ENCODE results near the gene KRT37. TPM values are rescaled to one million over a fixed set of nuclear protein-coding genes. Genes with fewer than 3 reads are reported as not detected.

KRT37 gene
- total and polyA plus RNA-seq, 2 of the 13 experiments (the other 11 are each of a cell fraction or from before 2014, with no cell fraction given): 0.69 TPM; not detected in 1

GRCh38 chr17:41434415-41434814 lies 10.0 kb upstream of the KRT37 start:
- FAIRE-seq (no peak), ATAC-seq (no peak), DNase-seq (ENCODE audit: low spot score) (no peak)
- Histone ChIP-seq H3K27ac (ENCODE audit: extremely low read length, insufficient read depth, low read length) (no peak overlapping the region), H3K4me3 (replicated peaks in 1 of 3; ENCODE audit: insufficient read depth in 1 of 3, low read depth in 2 of 3, low read length in 3 of 3) (no peak overlapping the region), H3K9me3 (ENCODE audit: low read length) (no peaks in the 10 kb centered on the region), H3K9ac (ENCODE audit: insufficient read depth, low read depth, low read length) (no peak overlapping the region), H3K27me3 (ENCODE audit: control insufficient read depth in 1 of 2, insufficient read depth in 2 of 2, low read length in 2 of 2) (no peaks in the 10 kb centered on the region; a peak in 1 of 5 replicates), H3K4me1 (ENCODE audit: insufficient read depth, low read length) (peaks cover 7% of the 10 kb centered on the region), H4K20me1 (ENCODE audit: insufficient read depth, low read length) (no peaks in the 10 kb centered on the region), H3K4me2 (ENCODE audit: low read depth, low read length) (no peak overlapping the region), H3K79me2 (ENCODE audit: insufficient read depth, low read length) (no peaks in the 10 kb centered on the region), H2AFZ (ENCODE audit: low read length) (no peak overlapping the region), H3K36me3 (replicated peaks in 1 of 2; ENCODE audit: control insufficient read depth in 1 of 2, insufficient read depth in 2 of 2, low read length in 2 of 2) (no peaks in the 10 kb centered on the region)
- POLR2A ChIA-PET: no interaction called here
- no peak for TF ChIP-seq ZNF512 (CRISPR knock-in tag; IDR thresholded peaks at IDR 0.05)
- TF ChIP-seq, protein P1, sequence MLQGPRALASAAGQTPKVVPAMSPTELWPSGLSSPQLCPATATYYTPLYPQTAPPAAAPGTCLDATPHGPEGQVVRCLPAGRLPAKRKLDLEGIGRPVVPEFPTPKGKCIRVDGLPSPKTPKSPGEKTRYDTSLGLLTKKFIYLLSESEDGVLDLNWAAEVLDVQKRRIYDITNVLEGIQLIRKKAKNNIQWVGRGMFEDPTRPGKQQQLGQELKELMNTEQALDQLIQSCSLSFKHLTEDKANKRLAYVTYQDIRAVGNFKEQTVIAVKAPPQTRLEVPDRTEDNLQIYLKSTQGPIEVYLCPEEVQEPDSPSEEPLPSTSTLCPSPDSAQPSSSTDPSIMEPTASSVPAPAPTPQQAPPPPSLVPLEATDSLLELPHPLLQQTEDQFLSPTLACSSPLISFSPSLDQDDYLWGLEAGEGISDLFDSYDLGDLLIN (CRISPR knock-in tag; IDR thresholded peaks at IDR 0.05; ENCODE audit: borderline replicate concordance): no peak
- no peak for TF ChIP-seq ZFP41 (CRISPR knock-in tag; IDR thresholded peaks at IDR 0.05; ENCODE audit: borderline replicate concordance)
- TF ChIP-seq, protein P2, sequence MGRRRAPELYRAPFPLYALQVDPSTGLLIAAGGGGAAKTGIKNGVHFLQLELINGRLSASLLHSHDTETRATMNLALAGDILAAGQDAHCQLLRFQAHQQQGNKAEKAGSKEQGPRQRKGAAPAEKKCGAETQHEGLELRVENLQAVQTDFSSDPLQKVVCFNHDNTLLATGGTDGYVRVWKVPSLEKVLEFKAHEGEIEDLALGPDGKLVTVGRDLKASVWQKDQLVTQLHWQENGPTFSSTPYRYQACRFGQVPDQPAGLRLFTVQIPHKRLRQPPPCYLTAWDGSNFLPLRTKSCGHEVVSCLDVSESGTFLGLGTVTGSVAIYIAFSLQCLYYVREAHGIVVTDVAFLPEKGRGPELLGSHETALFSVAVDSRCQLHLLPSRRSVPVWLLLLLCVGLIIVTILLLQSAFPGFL (CRISPR knock-in tag; IDR thresholded peaks at IDR 0.05): no peak
- TF ChIP-seq TCF7L2 (IDR thresholded peaks at IDR 0.05; ENCODE audit: low read depth, low read length): no peak
- TF ChIP-seq, protein P3, sequence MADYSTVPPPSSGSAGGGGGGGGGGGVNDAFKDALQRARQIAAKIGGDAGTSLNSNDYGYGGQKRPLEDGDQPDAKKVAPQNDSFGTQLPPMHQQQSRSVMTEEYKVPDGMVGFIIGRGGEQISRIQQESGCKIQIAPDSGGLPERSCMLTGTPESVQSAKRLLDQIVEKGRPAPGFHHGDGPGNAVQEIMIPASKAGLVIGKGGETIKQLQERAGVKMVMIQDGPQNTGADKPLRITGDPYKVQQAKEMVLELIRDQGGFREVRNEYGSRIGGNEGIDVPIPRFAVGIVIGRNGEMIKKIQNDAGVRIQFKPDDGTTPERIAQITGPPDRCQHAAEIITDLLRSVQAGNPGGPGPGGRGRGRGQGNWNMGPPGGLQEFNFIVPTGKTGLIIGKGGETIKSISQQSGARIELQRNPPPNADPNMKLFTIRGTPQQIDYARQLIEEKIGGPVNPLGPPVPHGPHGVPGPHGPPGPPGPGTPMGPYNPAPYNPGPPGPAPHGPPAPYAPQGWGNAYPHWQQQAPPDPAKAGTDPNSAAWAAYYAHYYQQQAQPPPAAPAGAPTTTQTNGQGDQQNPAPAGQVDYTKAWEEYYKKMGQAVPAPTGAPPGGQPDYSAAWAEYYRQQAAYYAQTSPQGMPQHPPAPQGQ (CRISPR knock-in tag; IDR thresholded peaks at IDR 0.05; ENCODE audit: borderline replicate concordance): no peak
- no peak for TF ChIP-seq SP140L (CRISPR knock-in tag; IDR thresholded peaks at IDR 0.05; ENCODE audit: borderline replicate concordance)
- no peak for TF ChIP-seq CC2D1A (CRISPR knock-in tag; IDR thresholded peaks at IDR 0.05)
- no peak for TF ChIP-seq RNF2 (conservative IDR thresholded peaks at IDR 0.05; ENCODE audit: low read depth)
- TF ChIP-seq ZBTB21 (CRISPR knock-in tag; IDR thresholded peaks at IDR 0.05): no peak
- no peak for TF ChIP-seq ZNF180 (CRISPR knock-in tag; IDR thresholded peaks at IDR 0.05; ENCODE audit: borderline replicate concordance, low read depth)
- no peak for TF ChIP-seq FOXK1 (CRISPR knock-in tag; IDR thresholded peaks at IDR 0.05; ENCODE audit: borderline replicate concordance, low read depth)
- TF ChIP-seq TEAD3 (CRISPR knock-in tag; optimal IDR thresholded peaks at IDR 0.05; ENCODE audit: borderline replicate concordance): no peak
- no peak for TF ChIP-seq NFATC3 (CRISPR knock-in tag; IDR thresholded peaks at IDR 0.05)
- TF ChIP-seq HMG20A (CRISPR knock-in tag; IDR thresholded peaks at IDR 0.05; ENCODE audit: borderline replicate concordance): no peak
- TF ChIP-seq U2AF2 (IDR thresholded peaks at IDR 0.05; ENCODE audit: low read depth, low read length): no peak
- no peak for TF ChIP-seq ZNF709 (CRISPR knock-in tag; IDR thresholded peaks at IDR 0.05)
- no peak for TF ChIP-seq ZNF205 (CRISPR knock-in tag; IDR thresholded peaks at IDR 0.05)
- TF ChIP-seq NFRKB (IDR thresholded peaks at IDR 0.05): no peak
- no peak for TF ChIP-seq RORA (CRISPR knock-in tag; IDR thresholded peaks at IDR 0.05)
- CTCF ChIA-PET (ENCODE audit: low intra/inter-chr PET ratio, low total read pairs): no interaction called here
- in situ Hi-C loops (cut with HindIII; ENCODE audit: extremely low pct_ligation_motif_present, low pct_unique_long_range_greater_than_20kb): no loop called here
- intact Hi-C loops (cut with micrococcal nuclease; ENCODE audit: unreplicated experiment): no loop called here
- 27% methylated on average over 5 of the region's 5 CpGs for WGBS (ENCODE audit: low lambda C conversion rate)
- no TSS peak for BruUV-seq (replicated peaks)

Measured in HepG2 (cell line).